VCaP (cell line): ENCODE results near the gene TMEM201.

ENCODE experiments used
- H3K27ac ChIP-seq: fragments of 450-650 bp; 2 replicates; pipeline ENCODE4 v1.5.1; 2017
- CTCF ChIP-seq: fragments of 450-650 bp; conservative IDR thresholded peaks from 2 replicates; pipeline ENCODE4 v1.5.1; 2017; ENCODE audit warnings: mild to moderate bottlenecking, moderate library complexity

TMEM201 gene

GRCh38 chr1:9588551-9589143 is at the start of gene TMEM201:
Gene TMEM201, plus strand, starts transcription at chr1:9588911. Its CDS starts 20 bp downstream, at chr1:9588931.
- H3K27ac ChIP-seq: peak within 1 kb of the TSS; percentile 88
- peak; percentile 95 for TF ChIP-seq CTCF

- H3K27ac ChIP-seq: peak within 1 kb of the TSS; percentile 96
- no peak; the same call in 1 of the 2 replicates for TF ChIP-seq CTCF
Observed at GRCh38 chr1:9539165-9539828, 49.4 kb upstream of the TMEM201 start, which contains the start of gene SLC25A33. Gene SLC25A33, plus strand, starts transcription at chr1:9539465. Its CDS starts 227 bp downstream, at chr1:9539692.

- TF ChIP-seq CTCF: no peak
- H3K27ac ChIP-seq: peak overlapping the region; percentile 96
Observed at GRCh38 chr1:9539829-9540550, 48.7 kb upstream of the TMEM201 start.

GRCh38 chr1:9542430-9542829 is 46.3 kb upstream of the TMEM201 start:
- no peak for TF ChIP-seq CTCF
- H3K27ac ChIP-seq: peak overlapping the region; percentile 96

- H3K27ac ChIP-seq: peak overlapping the region; percentile 96
- no peak for TF ChIP-seq CTCF
Observed at GRCh38 chr1:9544926-9545325, 43.8 kb upstream of the TMEM201 start.

- H3K27ac ChIP-seq: no peak overlapping the region
- no peak for TF ChIP-seq CTCF
Observed at GRCh38 chr1:9549955-9550546, 38.7 kb upstream of the TMEM201 start.

GRCh38 chr1:9551984-9552383 is 36.7 kb upstream of the TMEM201 start:
- peak overlapping the region; percentile 88 for H3K27ac ChIP-seq
- TF ChIP-seq CTCF: no peak
